GM21381 (cell line): ENCODE results near the gene SPATS2.
"Not testable (repeated sequence)": the region's sequence is repeated elsewhere in the genome, so short reads cannot be mapped to it uniquely, and the experiment has no call there.

Experiments used
- ATAC-seq: cut with Tn5 transposase; IDR thresholded peaks from one replicate; pipeline ENCODE4 v1.9.1; 2021; ENCODE audit warnings: mild to moderate bottlenecking, moderate library complexity; ENCODE audit not compliant: unreplicated experiment

SPATS2 gene

DNA sequence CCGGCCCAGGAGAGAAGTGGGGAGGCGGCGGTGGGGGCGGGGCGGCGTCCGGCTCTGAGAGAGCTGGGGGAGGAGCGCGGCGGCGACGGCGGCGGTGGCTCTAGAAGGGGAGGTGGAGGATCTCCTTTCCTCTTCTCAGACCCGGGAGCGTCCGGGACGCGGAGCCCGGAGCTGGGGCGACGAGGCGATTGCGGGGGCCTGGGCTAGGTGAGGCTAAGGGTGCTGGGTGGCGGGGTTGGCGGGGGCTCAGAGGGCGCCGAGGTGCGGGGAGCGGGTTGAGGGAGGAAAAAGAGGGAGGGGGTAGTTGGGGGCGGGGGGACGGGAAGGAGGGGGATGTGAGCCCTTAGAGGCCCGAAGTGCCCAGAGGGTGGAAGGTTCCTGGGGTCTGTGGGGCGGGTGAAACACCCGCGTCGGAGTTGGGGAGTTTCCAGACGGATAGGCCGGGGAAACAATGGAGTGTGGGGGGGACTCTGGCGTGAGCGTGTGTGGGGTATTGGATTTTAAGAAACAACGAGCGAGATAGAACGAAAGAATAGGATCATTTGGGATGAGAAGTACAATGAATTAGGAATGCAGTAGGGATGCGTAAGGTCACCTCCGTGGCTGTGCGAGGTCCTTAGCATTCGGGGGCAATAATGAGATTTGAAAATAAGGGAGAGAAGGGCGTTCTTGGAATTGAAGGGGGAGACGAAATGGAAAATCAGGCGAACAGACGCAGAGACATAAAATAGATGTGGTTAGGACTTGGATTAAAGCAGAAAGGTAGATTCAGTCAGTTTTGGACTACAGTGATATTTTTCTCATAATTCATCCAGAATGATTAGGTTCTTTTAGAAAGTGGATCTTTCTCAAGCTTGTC is at the start of gene SPATS2:
TSS of gene SPATS2 (plus strand) at position 82 of the 859 bp plus-strand sequence. CDS start 93,551 bp downstream, outside the sequence.
- no peak for ATAC-seq

DNA sequence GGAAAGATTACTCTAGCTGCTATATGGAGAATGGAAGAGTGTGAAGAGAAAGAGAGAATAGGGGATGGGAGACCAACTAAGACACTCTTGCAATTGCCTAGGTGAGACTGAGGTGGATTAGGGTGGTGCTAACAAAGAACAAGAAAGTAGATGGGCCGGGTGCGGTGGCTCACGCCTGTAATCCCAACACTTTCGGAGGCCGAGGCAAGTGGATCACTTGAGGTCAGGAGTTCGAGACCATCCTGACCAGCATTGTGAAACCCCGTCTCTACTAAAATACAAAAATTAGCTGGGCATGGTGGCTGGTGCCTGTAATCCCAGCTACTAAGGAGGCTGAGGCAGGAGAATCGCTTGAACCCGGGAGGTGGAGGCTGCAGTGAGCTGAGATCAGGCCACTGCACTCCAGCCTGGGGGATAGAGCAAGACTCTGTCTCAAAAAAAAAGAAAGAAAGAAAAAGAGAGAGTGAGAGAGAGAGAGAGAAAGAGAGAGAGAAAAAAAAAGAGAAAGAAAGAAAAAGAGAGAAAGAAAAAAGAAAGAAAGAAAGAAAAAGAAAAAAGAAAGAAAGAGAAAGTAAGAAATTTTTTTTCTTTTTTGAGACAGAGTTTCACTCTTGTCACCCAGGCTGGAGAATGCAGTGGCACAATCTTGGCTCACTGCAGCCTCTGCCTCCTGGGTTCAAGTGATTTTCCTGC is 46.7 kb upstream of the SPATS2 start:
- ATAC-seq, result not testable (repeated sequence)

DNA sequence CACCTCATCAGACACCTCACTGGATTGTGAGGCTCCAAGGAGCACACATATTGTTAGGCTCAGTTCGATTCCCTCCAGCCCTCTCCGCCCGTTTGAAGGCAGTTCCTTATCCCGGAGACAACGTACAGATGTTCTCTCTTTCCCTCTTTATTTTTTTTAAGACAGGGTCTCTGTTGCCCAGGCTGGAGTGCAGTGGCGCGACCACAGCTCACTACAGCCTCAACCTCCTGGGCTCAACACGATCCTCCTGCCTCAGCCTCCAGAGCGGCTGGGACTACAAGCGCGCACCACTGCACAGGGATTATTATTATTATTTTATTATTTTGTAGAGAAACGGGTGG is 44.9 kb upstream of the SPATS2 start:
- no peak for ATAC-seq

DNA sequence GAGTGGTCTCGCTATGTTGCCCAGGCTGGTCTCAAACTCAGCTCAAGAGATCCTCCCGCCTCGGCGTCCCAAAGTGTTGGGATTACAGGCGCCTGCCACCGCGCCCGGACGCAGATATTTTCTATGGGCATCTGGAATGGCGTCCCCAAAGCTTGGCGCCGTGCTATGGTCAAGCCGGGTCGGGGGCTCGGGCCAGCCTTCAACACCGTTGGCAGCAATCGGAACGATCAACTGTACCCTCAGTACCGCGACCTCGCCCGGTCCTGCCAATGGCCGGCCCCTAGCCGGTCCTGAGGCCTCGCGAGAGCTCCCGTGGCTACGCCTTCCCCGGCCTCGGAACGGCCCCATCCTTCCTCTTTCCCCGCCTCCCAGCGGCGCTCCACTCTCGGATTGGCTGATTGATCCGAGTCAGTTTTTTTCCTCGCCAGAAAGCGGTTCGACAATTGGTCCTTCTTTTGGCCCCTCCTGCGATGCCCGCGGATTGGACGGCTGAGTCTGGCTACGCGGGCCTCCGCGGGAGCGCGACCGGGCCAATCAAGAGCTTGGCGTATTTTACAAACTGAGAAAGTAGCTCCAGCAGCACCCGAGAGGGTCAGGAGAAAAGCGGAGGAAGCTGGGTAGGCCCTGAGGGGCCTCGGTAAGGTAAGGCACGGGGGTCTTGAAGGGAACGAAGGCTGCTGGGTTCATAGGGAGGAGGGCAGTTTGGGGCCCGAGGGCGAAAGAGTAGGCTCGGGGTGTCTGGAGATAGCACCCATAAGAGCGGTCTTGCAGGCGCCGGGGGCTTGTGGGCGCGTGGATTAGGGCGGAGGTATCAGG is 44.3 kb upstream of the SPATS2 start, which contains the start of gene TROAP:
TSS of gene TROAP (plus strand) at position 548 of the 816 bp plus-strand sequence. CDS start 354 bp downstream, outside the sequence.
- peak; percentile 98 for ATAC-seq

DNA sequence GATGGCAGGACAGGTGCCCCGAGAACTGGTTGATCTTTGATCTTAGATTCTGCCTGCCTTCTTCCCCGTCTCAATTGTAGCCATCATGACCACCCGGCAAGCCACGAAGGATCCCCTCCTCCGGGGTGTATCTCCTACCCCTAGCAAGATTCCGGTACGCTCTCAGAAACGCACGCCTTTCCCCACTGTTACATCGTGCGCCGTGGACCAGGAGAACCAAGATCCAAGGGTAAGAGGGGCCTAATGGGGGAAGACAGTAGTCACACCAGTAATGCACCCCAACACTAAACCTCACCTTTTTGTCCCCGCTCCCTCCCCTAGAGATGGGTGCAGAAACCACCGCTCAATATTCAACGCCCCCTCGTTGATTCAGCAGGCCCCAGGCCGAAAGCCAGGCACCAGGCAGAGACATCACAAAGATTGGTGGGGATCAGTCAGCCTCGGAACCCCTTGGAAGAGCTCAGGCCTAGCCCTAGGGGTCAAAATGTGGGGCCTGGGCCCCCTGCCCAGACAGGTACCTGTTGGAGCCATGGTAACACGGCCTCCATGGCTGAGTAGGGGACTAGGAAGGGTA is 43.7 kb upstream of the SPATS2 start:
- no peak for ATAC-seq

DNA sequence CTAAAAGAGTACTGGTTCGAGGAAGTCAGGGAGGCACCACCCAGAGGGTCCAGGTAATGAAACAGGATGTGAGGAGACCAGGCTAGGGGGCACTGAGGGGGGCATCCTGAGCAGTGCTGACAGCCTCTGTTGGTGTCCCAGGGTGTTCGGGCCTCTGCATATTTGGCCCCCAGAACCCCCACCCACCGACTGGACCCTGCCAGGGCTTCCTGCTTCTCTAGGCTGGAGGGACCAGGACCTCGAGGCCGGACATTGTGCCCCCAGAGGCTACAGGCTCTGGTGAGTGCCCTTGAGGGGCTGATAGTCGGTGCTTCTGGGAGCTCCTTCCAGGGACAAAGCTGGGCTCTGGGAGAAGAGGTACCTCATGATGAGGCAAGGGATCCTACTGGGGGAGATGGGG is 41.7 kb upstream of the SPATS2 start:
- ATAC-seq, result no peak

DNA sequence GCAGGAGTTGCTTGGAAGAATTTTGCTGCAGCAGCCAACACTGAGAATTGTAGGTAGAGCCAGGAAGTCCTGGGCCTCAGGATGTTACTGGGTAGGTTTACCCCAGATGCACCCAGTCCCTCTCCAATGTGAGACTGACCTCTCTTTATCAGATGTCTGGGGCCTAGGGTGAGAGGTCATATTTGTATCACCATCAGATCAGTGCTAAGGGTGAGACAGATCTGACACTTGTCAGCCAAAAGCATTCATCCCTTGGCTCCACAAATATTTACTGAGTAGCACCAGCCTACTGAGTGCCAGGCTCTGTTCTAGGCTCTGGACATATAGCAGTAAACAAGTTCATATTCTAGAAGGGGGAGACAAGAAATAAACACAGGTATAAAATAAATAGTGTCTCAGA is 39.9 kb upstream of the SPATS2 start:
- ATAC-seq, result no peak

DNA sequence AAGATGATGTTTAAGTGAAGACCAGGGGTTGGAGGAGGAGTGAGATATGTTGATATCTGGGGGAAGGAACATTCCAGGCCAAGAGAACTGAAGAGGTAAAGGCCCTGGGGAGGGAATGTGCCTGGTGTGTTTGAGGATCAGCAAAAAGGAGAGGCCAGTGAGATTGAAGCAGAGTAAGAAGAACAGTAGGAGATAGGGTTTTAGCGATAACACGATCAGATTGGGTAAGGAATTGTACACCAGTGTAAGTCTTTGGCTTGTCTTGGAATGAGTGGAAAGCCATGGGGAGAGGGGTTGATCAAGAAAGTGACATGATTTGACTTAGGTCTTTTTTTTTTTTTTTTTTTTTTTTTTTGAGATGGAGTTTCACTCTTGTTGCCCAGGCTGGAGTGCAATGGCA is 39.4 kb upstream of the SPATS2 start:
- ATAC-seq, result no peak

DNA sequence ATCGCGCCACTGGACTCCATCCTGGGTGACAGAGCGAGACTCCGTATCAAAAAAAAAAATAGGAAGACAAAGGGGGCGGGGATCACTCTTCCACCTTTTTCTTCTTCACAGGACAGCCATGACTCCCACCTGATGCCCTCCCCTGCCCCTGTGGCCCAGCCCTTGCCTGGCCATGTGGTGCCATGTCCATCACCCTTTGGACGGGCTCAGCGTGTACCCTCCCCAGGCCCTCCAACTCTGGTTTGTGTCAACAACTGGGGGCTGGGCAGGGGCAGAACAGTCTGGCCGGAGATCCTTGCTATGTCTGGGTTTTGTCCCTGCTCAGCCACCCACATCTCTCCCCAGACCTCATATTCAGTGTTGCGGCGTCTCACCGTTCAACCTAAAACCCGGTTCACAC is 38.4 kb upstream of the SPATS2 start:
- no peak for ATAC-seq

DNA sequence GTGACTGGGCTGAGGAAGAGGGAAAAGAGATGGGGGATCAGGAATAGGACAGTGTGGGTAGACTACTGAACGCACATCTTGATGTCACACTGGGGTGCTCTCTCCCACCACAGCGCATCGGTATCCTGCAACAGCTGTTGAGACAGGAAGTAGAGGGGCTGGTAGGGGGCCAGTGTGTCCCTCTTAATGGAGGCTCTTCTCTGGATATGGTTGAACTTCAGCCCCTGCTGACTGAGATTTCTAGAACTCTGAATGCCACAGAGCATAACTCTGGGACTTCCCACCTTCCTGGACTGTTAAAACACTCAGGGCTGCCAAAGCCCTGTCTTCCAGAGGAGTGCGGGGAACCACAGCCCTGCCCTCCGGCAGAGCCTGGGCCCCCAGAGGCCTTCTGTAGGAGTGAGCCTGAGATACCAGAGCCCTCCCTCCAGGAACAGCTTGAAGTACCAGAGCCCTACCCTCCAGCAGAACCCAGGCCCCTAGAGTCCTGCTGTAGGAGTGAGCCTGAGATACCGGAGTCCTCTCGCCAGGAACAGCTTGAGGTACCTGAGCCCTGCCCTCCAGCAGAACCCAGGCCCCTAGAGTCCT is 37.1 kb upstream of the SPATS2 start:
- ATAC-seq, result no peak

DNA sequence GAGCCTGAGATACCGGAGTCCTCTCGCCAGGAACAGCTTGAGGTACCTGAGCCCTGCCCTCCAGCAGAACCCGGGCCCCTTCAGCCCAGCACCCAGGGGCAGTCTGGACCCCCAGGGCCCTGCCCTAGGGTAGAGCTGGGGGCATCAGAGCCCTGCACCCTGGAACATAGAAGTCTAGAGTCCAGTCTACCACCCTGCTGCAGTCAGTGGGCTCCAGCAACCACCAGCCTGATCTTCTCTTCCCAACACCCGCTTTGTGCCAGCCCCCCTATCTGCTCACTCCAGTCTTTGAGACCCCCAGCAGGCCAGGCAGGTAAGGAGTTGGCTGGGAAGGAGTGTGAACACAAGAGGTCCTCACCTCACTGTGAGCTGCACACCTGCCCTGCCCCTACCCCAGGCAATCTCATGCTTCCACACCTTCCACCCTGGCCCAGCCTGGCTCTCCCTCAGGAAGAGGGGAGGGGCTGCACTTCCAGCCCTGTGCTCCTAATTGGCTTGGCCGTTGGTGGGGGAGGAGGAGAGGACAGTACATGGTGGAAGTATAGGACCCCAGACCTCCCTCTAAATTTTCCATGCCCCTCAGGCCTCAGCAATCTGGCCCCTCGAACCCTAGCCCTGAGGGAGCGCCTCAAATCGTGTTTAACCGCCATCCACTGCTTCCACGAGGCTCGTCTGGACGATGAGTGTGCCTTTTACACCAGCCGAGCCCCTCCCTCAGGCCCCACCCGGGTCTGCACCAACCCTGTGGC is 36.5 kb upstream of the SPATS2 start:
- no peak for ATAC-seq

DNA sequence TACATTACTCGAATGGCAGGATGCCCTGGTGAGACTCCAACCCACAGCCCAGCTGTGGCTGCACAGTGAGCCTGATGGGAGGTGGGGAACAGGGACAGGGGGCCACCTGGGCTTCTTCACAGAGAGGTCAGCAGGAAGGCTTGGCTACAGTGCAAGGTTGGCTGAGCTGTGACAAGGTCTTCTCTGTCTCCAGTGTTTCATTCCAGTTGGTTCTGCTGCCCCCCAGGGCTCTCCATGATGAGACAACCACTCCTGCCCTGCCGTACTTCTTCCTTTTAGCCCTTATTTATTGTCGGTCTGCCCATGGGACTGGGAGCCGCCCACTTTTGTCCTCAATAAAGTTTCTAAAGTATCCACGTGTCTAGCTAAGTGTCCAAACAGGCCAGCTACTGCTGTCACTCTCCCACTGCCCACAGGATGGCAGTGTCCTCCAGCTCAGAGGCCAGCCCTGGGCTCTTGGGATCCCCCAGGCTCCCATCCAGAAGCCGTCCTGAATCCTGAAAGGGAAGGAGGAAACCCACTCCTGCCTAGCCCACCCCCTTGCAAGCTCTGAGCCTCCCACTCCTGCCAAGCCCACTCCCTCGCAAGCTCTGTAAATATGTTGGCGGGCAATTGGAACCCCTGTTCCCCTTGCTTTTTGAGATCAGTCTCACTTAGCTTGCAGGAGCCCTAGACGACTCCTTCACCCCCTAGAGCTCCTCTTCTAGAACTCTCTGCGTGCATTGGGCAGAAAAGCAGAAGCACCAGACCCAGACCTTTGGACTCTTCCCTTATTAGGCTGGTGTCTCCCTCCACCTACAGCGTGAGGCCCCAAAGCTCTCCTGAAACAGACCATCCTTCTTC is 35.7 kb upstream of the SPATS2 start:
- no peak for ATAC-seq

DNA sequence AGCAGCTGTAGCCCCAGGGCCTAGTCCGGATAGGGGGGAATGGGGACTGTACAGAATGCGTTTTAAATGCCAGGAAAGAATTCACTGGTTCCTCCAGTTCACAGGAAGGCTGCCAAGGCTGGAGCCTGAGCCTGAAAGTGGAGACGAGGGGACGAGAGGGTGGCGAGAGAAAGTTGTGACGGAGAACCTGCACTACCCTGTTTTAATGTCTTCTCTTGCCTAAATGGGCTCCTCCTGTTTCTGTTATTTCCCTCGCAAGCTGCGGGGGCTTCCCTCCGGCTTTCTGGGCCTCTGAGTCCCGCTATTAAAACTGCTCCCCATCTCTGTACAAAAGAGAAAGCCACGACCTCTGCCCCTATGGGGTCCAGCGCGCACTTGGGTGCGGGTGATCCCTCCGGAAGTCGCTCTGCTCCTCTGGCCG is 34.8 kb upstream of the SPATS2 start:
- no peak for ATAC-seq

DNA sequence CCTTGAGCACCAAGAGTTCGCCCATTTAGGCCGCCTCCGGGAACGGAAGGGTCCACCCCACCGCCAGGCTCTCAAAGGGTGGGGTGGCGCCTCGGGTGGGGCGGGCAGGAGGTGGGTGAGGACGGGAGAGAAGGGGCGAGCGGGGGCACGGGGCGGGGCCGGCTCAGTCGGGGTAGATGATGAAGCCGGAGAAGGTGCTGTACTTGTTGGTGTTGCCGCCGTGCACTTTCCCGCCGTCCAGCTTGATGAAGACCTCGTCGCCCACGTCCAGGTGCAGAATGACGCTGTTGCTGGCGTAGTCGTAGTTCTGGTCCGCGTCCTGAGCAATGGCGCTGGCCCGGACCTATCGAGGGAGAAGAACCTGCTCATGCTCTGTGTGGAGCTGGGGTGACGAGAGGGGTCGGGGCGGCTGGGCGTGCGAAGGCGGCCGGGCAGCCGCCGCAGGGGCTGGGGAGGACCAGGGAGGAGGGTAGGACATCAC is 34.3 kb upstream of the SPATS2 start:
- no peak for ATAC-seq

DNA sequence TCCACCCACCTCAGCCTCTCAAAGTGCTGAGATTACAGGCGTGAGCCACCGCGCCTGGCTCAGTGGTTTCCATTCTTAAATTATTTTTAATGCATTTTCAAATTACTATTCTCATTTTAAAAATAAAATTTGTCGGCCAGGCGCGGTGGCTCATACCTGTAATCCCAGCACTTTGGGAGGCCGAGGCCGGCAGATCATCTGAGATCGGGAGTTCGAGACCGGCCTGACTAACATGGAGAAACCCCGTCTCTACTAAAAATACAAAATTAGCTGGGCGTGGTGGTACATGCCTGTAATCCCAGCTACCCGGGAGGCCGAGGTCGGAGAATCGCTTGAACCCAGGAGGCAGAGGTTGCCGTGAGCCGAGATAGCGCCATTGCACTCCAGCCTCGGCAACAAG is 33.5 kb upstream of the SPATS2 start:
- ATAC-seq, result not testable (repeated sequence)

DNA sequence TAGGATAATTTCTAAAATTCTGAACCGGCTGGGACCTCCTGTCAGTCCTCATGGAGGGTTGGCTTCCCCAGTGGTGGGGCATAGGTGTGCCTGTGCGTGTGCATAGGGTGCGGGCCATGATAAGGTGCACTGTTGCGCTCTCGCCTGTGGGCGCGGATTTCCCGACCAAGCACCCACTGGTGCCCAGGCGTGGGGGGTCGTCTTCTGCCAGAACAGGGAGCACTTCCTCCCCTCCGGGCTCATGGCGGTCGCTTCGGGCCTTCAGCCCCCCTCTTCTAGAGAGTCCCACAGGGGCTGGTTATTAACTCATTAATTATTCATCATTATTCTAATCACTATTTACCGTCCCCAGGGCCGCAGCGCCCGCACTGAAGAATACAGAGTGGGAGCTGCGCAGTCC is 33.0 kb upstream of the SPATS2 start:
- ATAC-seq, result no peak

DNA sequence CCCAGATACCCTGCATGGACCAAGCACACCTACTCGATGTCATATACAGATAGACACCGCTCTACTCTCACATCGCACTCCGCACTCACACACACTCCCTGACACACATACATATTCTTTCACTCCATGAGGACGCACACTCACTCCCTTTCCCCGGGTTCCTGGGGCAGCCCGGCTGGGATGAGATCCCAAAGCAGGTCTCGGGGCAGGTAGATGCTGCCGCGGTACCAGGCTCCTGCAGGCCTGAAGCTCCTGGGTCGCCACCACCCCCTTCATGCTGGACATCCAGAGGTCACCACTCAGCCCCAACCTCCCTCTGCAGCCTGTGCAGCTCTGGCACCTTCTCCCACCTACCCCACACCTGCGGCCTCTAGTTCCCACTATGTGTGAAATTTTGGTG is 32.6 kb upstream of the SPATS2 start:
- ATAC-seq, result no peak

DNA sequence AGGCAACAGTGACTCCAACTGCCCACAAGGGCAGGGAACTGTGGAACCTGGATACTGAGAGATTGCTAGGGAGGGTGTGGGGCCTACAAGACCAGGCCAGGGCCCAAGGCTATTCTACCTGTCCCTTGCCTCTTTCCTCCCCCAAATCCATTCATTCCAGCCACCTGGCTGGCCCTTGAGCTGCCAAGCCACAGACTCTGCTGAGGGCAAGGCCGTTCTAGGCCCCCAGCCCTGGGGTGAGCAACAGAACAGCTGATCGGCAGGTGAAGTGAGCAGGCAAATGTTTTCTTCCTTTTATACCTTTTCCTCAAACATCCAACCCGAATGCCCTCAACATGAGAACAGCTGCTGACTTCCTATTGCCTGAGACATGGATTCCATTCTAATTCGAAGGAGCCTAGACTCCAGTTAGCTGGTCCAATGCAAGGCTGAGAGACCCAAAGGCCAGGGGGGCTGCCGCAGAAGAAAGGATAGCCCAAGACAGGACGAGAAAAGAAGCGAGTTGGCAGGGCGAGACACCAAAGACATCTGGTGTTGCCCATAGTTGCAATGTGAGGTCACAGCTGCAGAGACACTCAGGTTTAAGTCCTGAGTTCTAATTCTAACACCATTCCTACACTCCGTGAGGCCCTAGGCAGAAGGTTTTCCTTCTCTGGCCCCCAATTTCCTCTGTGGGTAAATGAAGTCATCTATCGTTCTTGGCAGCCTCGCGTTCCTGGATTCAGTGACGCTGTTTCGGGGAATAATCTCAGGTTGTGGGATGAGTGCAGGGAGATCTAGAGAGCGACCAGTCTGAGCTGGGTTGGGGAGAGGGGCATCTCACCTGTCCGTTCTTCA is 31.9 kb upstream of the SPATS2 start:
- ATAC-seq, result no peak
